Prostate gland (tissue), 2 donors: Measurements from ENCODE around the gene CDHR2.

ENCODE experiments used
- CTCF ChIP-seq, 4 experiments: fragments of 200-600 bp in 2 of 4; fragments of 450-650 bp in 2 of 4; sonication (generic) in 2 of 4; IDR thresholded peaks; 1 replicate in 3 of 4; 2 replicates in 1 of 4; pipeline ENCODE4 v1.5.1; 2016 to 2019; ENCODE audit warnings: antibody characterized with exemption in 4 of 4, mild to moderate bottlenecking in 2 of 4, moderate library complexity in 2 of 4
- POLR2A ChIP-seq: fragments of 450-650 bp; IDR thresholded peaks from one replicate; pipeline ENCODE4 v1.6.1; 2016; ENCODE audit warnings: antibody characterized with exemption, mild to moderate bottlenecking

- TF ChIP-seq CTCF (IDR thresholded peaks at IDR 0.05) = no peak
- no peak for TF ChIP-seq POLR2A
Observed at GRCh38 chr5:176500511-176500910, 48.6 kb upstream of the CDHR2 start.
